CD14-positive monocyte (primary cell): ENCODE data around the gene IRF9. TPM values are rescaled to one million over a fixed set of nuclear protein-coding genes. Genes with fewer than 3 reads are reported as not detected.

Experiments used
- DNase-seq, 3 donors: peaks; one replicate each; pipeline ENCODE4 v3.0.0-alpha.2; 2011 to 2022
- H2AFZ ChIP-seq: 2 replicates; pipeline ENCODE4 v1.6.0; 2012; ENCODE audit warnings: mild to moderate bottlenecking, low read depth, low read length, inconsistent platforms; ENCODE audit not compliant: insufficient read depth, poor library complexity, severe bottlenecking
- H3K27ac ChIP-seq, 2 donors: 1 replicate in 1 of 2; 2 replicates in 1 of 2; pipeline ENCODE4 v1.5.1; 2012 to 2013; ENCODE audit warnings: low read length in 2 of 2, control low read depth in 1 of 2, inconsistent platforms in 1 of 2, low read depth in 1 of 2, mild to moderate bottlenecking in 1 of 2
- H3K27me3 ChIP-seq, 2 donors: one replicate each; pipeline versions ENCODE4 v1.6.0 to v1.6.1; 2011 to 2013; ENCODE audit warnings: low read length in 2 of 2; ENCODE audit not compliant: control insufficient read depth in 2 of 2, insufficient read depth in 2 of 2
- H3K36me3 ChIP-seq, 2 donors: replicated peaks in 1 of 2; 1 replicate in 1 of 2; 2 replicates in 1 of 2; pipeline versions ENCODE4 v1.5.1 to v1.6.1; 2012 to 2013; ENCODE audit warnings: low read length in 2 of 2, control low read depth in 1 of 2, inconsistent platforms in 1 of 2, mild to moderate bottlenecking in 1 of 2; ENCODE audit not compliant: insufficient read depth in 2 of 2, control insufficient read depth in 1 of 2
- H3K4me1 ChIP-seq, 2 donors: 1 replicate in 1 of 2; 2 replicates in 1 of 2; pipeline versions ENCODE4 v1.5.1 to v1.6.1; 2012 to 2013; ENCODE audit warnings: low read length in 2 of 2, control low read depth in 1 of 2, inconsistent platforms in 1 of 2, mild to moderate bottlenecking in 1 of 2, moderate library complexity in 1 of 2; ENCODE audit not compliant: insufficient read depth in 2 of 2, control insufficient read depth in 1 of 2
- H3K4me2 ChIP-seq: replicated peaks from 2 replicates; pipeline ENCODE3; 2012; ENCODE audit warnings: low read length, moderate library complexity, mild to moderate bottlenecking; ENCODE audit not compliant: poor library complexity, severe bottlenecking; ENCODE audit errors: extremely low read depth
- H3K4me3 ChIP-seq, 3 experiments: fragments of 200-600 bp in 1 of 3; sonication (generic) in 1 of 3; replicated peaks in 1 of 3; 1 replicate in 2 of 3; 2 replicates in 1 of 3; pipeline ENCODE4 v1.5.1; 2011 to 2013; ENCODE audit warnings: low read length in 3 of 3, mild to moderate bottlenecking in 3 of 3, control low read depth in 2 of 3, low read depth in 2 of 3, inconsistent platforms in 1 of 3, moderate library complexity in 1 of 3
- H3K79me2 ChIP-seq: 2 replicates; pipeline ENCODE4 v1.6.0; 2012; ENCODE audit warnings: mild to moderate bottlenecking, control low read depth, inconsistent platforms, low read length, moderate library complexity; ENCODE audit not compliant: insufficient read depth
- H3K9ac ChIP-seq: 2 replicates; pipeline ENCODE4 v1.6.0; 2017; ENCODE audit warnings: low read length, mild to moderate bottlenecking; ENCODE audit not compliant: insufficient read depth, poor library complexity, severe bottlenecking
- H3K9me3 ChIP-seq, 2 donors: replicated peaks in 1 of 2; 1 replicate in 1 of 2; 2 replicates in 1 of 2; pipeline versions ENCODE4 v1.5.1 to v1.6.1; 2012 to 2013; ENCODE audit warnings: low read length in 2 of 2, control low read depth in 1 of 2; ENCODE audit not compliant: control insufficient read depth in 1 of 2, insufficient read depth in 1 of 2
- H4K20me1 ChIP-seq: 2 replicates; pipeline ENCODE4 v1.6.0; 2012; ENCODE audit warnings: mild to moderate bottlenecking, low read length, control low read depth, moderate library complexity; ENCODE audit not compliant: insufficient read depth
- H3K27ac Mint-ChIP-seq, 7 donors: one replicate each; pipeline ENCODE4 v1.8.0; 2020; ENCODE audit warnings: mild to moderate bottlenecking in 7 of 7, mixed read lengths in 7 of 7, moderate library complexity in 6 of 7, inconsistent platforms in 2 of 7
- H3K27me3 Mint-ChIP-seq, 3 donors: one replicate each; pipeline ENCODE4 v1.8.0; 2021 to 2022; ENCODE audit warnings: low read depth in 3 of 3, mild to moderate bottlenecking in 3 of 3, mixed read lengths in 3 of 3, moderate library complexity in 3 of 3, inconsistent platforms in 1 of 3
- H3K36me3 Mint-ChIP-seq, 2 donors: one replicate each; pipeline ENCODE4 v1.8.0; 2020; ENCODE audit warnings: mixed read lengths in 2 of 2, inconsistent platforms in 1 of 2, mild to moderate bottlenecking in 1 of 2
- H3K4me1 Mint-ChIP-seq: one replicate; pipeline ENCODE4 v1.8.0; 2020; ENCODE audit warnings: mild to moderate bottlenecking, mixed read lengths
- H3K4me3 Mint-ChIP-seq, 2 donors: one replicate each; pipeline ENCODE4 v1.8.0; 2020; ENCODE audit warnings: mild to moderate bottlenecking in 2 of 2, mixed read lengths in 2 of 2, moderate library complexity in 1 of 2
- H3K9me3 Mint-ChIP-seq, 7 donors: one replicate each; pipeline ENCODE4 v1.8.0; 2020 to 2022; ENCODE audit warnings: mixed read lengths in 7 of 7, mild to moderate bottlenecking in 6 of 7, moderate library complexity in 6 of 7, inconsistent platforms in 2 of 7
- WGBS: methylation state at CpG from one replicate; pipeline ENCODE4 v1.1.5; 2013; ENCODE audit warnings: missing lambda C conversion rate; ENCODE audit not compliant: insufficient coverage; 5-methylcytosine and 5-hydroxymethylcytosine counted together
- intact Hi-C, 2 donors: fragments of 100-400 bp; cut with micrococcal nuclease; formaldehyde crosslinking; loops; one replicate each; pipeline versions ENCODE4 v1.15.0 to v1.15.1; 2023
- polyA plus RNA-seq, 3 donors: library from polyadenylated mRNA; depleted of rRNA in 1 of 3; unstranded in 2 of 3; stranded (reverse) in 1 of 3; fragments of 300-500 nt in 2 of 3; fragments of >200 nt in 1 of 3; fragmentation: Illumina TruSeq in 2 of 3; gene quantifications; 1 replicate in 2 of 3; 2 replicates in 1 of 3; pipeline ENCODE4 v1.2.3, GENCODE V29; 2012 to 2021
- TF ChIP-seq, protein P1 (sequence below): fragments of 200-600 bp; IDR thresholded peaks from one replicate; pipeline ENCODE4 v1.8.0; 2022; ENCODE audit warnings: antibody characterized with exemption, mild to moderate bottlenecking

The IRF9 gene
- polyA plus RNA-seq, 3 donors = 44.7 to 208 (median 56.0) TPM

DNA sequence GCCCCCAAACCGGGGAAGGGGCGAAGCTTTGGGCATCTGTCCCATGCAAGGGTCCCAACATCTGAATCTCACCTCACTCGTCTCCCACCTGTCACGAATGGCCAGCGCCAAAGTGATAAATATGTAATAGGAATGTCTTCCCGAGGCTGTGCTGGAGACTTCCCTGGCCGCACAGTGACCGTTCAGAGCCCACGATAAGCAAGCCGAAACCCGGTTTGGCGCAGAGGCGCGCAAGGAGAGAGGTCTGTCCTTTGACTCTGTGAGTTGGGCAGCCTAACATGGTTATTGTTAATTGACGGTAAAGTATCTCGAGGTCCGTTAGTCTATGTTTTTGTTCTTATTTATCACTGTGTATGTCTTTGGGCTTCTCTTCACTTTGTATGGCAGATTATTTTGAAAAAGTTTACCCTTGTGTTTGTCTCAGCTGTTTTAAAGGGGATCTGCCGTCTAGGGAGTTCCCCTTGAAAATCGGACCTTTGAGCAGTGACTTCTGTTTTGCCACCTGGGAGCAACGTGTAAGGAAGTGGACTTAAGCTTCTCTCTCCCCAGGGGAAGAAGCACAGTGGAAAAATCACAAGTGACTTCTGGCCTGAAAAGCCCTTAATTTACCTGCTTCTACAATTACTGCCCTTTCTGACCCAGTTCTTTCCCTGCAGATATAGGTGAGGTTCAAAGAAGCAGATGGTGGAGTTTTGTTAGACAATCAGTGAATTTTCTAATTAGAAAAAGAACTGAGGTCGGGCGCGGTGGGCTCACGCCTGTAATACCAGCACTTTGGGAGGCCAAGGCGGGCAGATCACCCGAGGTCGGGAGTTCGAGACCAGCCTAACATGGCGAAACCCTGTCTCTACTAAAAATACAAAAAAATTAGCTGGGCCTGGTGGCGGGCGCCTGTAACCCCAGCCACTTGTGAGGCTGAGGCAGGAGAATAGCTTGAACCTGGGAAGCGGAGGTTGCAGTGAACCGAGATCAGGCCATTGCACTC lies 35.3 kb downstream of the IRF9 start:
- no peaks in the 10 kb centered on the region for H3K27me3 ChIP-seq
- H3K4me3 Mint-ChIP-seq = peak overlapping the region; percentile 95 to 97
- peak overlapping the region; percentile 97 for H3K9ac ChIP-seq
- peak overlapping the region; percentile 74 for H3K4me2 ChIP-seq
- 44% methylated on average over 15 of the region's 33 CpGs for WGBS
- H3K27me3 Mint-ChIP-seq = no peaks in the 10 kb centered on the region
- peak overlapping the region; percentile 79 to 87 (median 86) for H3K4me3 ChIP-seq
- peaks cover 42% of the 10 kb centered on the region for H3K4me1 Mint-ChIP-seq
- DNase-seq = peak; percentile 23 to 70 (median 58)
- TF ChIP-seq, protein P1, sequence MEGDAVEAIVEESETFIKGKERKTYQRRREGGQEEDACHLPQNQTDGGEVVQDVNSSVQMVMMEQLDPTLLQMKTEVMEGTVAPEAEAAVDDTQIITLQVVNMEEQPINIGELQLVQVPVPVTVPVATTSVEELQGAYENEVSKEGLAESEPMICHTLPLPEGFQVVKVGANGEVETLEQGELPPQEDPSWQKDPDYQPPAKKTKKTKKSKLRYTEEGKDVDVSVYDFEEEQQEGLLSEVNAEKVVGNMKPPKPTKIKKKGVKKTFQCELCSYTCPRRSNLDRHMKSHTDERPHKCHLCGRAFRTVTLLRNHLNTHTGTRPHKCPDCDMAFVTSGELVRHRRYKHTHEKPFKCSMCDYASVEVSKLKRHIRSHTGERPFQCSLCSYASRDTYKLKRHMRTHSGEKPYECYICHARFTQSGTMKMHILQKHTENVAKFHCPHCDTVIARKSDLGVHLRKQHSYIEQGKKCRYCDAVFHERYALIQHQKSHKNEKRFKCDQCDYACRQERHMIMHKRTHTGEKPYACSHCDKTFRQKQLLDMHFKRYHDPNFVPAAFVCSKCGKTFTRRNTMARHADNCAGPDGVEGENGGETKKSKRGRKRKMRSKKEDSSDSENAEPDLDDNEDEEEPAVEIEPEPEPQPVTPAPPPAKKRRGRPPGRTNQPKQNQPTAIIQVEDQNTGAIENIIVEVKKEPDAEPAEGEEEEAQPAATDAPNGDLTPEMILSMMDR = no peak
- no peaks in the 10 kb centered on the region for H4K20me1 ChIP-seq
- intact Hi-C loops = loop anchor here (5.0 kb wide), 1 partner anchor 36 kb away; the partner anchor contains the start of genes GMPR2 (in 2 of the 2) and NEDD8 (in 2 of the 2)
- H3K79me2 ChIP-seq = peaks cover 62% of the 10 kb centered on the region
- peak overlapping the region; percentile 94 to 97 (median 96) for H3K27ac Mint-ChIP-seq
- peaks cover 17 to 21% of the 10 kb centered on the region in 2 donors for H3K36me3 ChIP-seq
- H3K4me1 ChIP-seq = peaks cover 23 to 31% of the 10 kb centered on the region in 2 donors
- H3K9me3 Mint-ChIP-seq = peaks cover under 1 to 6% (median 4%) of the 10 kb centered on the region in 7 donors
- H3K9me3 ChIP-seq = peaks cover 0 to 1% of the 10 kb centered on the region in 2 donors
- peaks cover 33 to 45% of the 10 kb centered on the region in 2 donors for H3K36me3 Mint-ChIP-seq
- H3K27ac ChIP-seq = peak overlapping the region; percentile 77 to 94
- H2AFZ ChIP-seq = peak overlapping the region; percentile 92

GRCh38 chr14:24197056-24197450 lies 36.0 kb downstream of the IRF9 start:
- peaks cover 5 to 12% (median 8%) of the 10 kb centered on the region in 7 donors for H3K9me3 Mint-ChIP-seq
- peaks cover 33 to 45% of the 10 kb centered on the region in 2 donors for H3K36me3 Mint-ChIP-seq
- peaks cover 14 to 21% of the 10 kb centered on the region in 2 donors for H3K36me3 ChIP-seq
- peaks cover 59% of the 10 kb centered on the region for H3K79me2 ChIP-seq
- no peak overlapping the region for H3K4me3 ChIP-seq
- 100% methylated on average over 1 of the region's 2 CpGs for WGBS
- no peak overlapping the region for H3K9ac ChIP-seq
- H3K27ac Mint-ChIP-seq = peak overlapping the region in 2 of 7 donors; percentile 57 to 85
- peak overlapping the region in 1 of 2 donors; percentile 95 for H3K4me3 Mint-ChIP-seq
- H3K27me3 ChIP-seq = no peaks in the 10 kb centered on the region
- no peak overlapping the region for H2AFZ ChIP-seq
- H3K9me3 ChIP-seq = peaks cover 0 to 7% of the 10 kb centered on the region in 2 donors
- TF ChIP-seq, protein P1 = no peak
- H3K4me2 ChIP-seq = no peak overlapping the region
- H3K4me1 Mint-ChIP-seq = peaks cover 39% of the 10 kb centered on the region
- intact Hi-C loops = loop anchor here (5.0 kb wide), 1 partner anchor 35 kb away; the partner anchor contains the start of genes GMPR2 (in 2 of the 2) and NEDD8 (in 2 of the 2)
- no peaks in the 10 kb centered on the region for H3K27me3 Mint-ChIP-seq
- H4K20me1 ChIP-seq = no peaks in the 10 kb centered on the region
- peaks cover 23 to 31% of the 10 kb centered on the region in 2 donors for H3K4me1 ChIP-seq
- no peak for DNase-seq
- H3K27ac ChIP-seq = no peak overlapping the region
